HG02981 (cell line): Measurements from ENCODE around the gene CDC45.
"Not testable (repeated sequence)": the region's sequence is repeated elsewhere in the genome, so short reads cannot be mapped to it uniquely, and the experiment has no call there.

ENCODE experiments used
- ATAC-seq: cut with Tn5 transposase; IDR thresholded peaks from one replicate; pipeline ENCODE4 v1.9.1; 2021; ENCODE audit warnings: mild to moderate bottlenecking, moderate library complexity; ENCODE audit not compliant: unreplicated experiment

CDC45 gene, protein sequence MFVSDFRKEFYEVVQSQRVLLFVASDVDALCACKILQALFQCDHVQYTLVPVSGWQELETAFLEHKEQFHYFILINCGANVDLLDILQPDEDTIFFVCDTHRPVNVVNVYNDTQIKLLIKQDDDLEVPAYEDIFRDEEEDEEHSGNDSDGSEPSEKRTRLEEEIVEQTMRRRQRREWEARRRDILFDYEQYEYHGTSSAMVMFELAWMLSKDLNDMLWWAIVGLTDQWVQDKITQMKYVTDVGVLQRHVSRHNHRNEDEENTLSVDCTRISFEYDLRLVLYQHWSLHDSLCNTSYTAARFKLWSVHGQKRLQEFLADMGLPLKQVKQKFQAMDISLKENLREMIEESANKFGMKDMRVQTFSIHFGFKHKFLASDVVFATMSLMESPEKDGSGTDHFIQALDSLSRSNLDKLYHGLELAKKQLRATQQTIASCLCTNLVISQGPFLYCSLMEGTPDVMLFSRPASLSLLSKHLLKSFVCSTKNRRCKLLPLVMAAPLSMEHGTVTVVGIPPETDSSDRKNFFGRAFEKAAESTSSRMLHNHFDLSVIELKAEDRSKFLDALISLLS

GRCh38 chr22:19479355-19480172, at the start of gene CDC45:
CDC45 (plus strand) TSS chr22:19479920; CDS start chr22:19479969, 49 bp downstream.
- peak; percentile 83 for ATAC-seq

DNA sequence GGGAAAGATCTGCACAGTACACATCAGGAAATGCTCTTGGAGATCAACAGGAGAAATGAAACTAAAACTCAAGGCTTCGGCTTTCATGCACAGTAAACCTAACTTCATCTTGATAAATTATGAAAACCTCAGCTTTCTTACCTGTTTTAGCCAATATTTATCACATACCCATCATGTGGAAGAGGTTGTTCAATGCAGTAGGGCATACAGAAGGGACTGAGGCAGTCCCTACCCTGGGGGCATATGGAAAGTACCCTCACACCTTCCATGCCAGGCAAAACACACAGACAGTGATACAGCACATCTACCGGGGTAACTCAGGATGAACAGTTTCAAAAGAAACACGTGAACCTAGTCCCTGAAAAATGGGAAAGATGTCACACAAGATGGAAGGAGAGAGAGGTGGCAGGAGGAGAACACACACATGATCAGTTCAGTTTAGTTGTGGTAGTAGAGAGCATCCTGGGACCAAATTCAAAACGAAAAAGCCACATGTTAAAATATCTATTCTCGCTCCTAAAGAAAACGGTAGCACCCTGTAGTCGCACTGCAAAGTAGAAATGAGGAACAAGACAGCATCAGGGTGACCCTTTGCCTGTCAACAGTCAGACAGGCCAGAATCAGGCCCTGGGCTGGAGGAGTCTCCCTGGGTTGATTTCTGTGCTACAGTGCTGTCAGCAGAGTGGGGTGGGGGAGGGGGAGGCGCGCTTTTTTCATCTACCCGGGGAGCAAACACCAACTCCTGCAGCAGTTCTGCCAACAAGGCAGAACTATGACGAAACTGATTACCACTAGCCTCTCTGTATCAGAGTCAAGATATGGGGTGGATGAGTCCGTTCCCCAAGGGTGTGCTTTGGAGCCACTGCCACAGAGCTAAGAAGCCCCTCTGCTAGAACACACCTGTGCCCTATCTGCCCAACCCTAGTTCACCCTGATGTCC, 49.5 kb upstream of the CDC45 start:
- ATAC-seq: no peak

- ATAC-seq: no peak
Observed at GRCh38 chr22:19430890-19431541, 48.7 kb upstream of the CDC45 start.

GRCh38 chr22:19431649-19432132, 48.0 kb upstream of the CDC45 start, which contains the start of gene HIRA:
HIRA (minus strand) TSS chr22:19431733; CDS start chr22:19431476, 257 bp downstream.
- ATAC-seq: peak; percentile 34

- peak; percentile 71 for ATAC-seq
Observed at GRCh38 chr22:19432133-19432851, 47.4 kb upstream of the CDC45 start, which contains the start of gene MRPL40. MRPL40 (plus strand) TSS chr22:19432545; CDS start chr22:19432555, 10 bp downstream.

GRCh38 chr22:19434401-19434800, 45.3 kb upstream of the CDC45 start:
- ATAC-seq: no peak

GRCh38 chr22:19434829-19435580, 44.7 kb upstream of the CDC45 start:
- no peak for ATAC-seq

DNA sequence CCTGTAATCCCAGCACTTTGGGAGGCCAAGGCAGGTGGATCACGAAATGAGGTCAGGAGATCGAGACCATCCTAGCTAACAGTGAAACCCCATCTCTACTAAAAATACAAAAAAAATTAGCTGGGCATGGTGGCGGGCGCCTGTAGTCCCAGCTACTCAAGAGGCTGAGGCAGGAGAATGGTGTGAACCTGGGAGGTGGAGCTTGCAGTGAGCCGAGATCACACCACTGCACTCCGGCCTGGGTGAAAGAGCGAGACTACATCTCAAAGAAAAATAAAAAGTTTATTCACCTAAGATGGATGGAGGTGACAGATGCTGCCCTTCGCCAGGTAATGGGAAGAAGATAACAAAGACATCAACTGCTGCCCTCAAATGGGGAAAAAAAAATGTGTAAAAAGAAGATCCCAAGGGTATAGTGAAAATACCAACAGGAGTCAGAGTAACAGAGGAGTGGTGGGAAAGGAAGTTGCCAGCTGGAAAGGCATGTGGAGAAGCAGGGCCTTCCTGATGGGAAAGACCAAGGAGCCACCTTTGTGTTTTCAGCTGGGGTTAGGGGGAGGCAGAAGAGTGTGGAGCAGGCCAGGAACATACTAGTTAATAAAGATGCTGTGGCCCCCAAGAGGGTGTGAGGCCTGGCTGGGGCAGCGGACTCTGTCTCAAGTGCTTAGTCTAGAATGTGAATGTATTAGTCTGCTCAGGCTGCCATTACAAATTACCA, 43.1 kb upstream of the CDC45 start:
- not testable (repeated sequence) for ATAC-seq

DNA sequence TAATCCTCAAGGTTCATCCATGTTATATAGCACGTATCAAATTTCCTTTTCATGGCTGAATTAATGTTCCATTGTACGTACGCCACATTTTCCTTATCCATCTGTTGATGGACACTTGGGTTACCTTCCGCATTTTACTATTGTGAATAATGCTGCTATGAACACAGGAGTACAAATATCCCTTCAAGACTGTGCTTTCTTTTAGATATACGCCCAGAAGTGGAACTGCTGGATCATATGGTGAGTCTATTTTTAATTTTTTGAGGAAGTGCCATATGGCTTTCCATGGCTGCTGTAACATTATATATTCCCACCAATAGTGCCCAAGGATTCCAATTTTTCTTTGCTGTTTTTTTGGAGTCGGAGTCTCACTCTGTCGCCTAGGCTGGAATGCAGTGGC, 41.4 kb upstream of the CDC45 start:
- no peak for ATAC-seq

- no peak for ATAC-seq
Observed at GRCh38 chr22:19440411-19441195, 39.1 kb upstream of the CDC45 start.

GRCh38 chr22:19442166-19442565, 37.6 kb upstream of the CDC45 start:
- no peak for ATAC-seq

- ATAC-seq: no peak
Observed at GRCh38 chr22:19443544-19444211, 36.0 kb upstream of the CDC45 start.

DNA sequence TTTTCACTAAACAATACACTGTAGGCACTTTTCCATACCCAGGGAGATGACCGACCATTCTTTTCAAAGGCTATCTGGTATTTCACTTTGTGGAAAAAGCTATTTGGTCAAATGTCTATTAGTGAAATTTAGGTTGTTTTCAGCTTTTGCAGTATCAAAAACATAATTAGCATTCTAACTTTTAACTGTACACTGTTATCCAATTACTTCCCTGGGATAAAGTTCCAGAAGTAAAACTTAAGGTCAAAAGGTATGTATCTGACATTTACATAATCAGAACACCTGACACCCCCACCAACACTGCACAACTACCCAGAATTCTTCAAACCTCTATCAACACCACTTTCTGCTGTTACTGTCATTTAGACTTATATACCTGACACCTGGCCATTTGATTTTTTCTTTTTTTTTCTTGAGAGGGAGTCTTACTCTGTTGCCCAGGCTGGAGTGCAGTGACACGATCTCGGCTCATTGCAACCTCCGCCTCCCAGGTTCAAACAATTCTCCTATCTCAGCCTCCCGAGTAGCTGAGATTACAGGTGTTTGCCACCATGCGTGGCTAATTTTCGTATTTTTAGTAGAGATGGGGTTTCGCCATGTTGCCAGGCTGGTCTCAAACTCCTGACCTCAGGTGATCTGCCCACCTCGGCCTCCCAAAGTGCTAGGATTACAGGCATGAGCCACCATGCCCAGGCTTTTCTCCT, 34.3 kb upstream of the CDC45 start:
- not testable (repeated sequence) for ATAC-seq

- no peak for ATAC-seq
Observed at GRCh38 chr22:19446603-19447329, 33.0 kb upstream of the CDC45 start.
